ENCODE data around the gene AOC1.
"Not testable (repeated sequence)": the region's sequence is repeated elsewhere in the genome, so short reads cannot be mapped to it uniquely, and the experiment has no call there.

Gene AOC1

GRCh38 chr7:150898475-150899011, 46.2 kb downstream of the AOC1 start:
- no peak for DNase-seq

- no peak for DNase-seq
These were observed 48.4 kb downstream of the AOC1 start for GRCh38 chr7:150900675-150901074.

GRCh38 chr7:150901160-150902035, 49.1 kb downstream of the AOC1 start:
- DNase-seq, result peak; percentile 89

DNA sequence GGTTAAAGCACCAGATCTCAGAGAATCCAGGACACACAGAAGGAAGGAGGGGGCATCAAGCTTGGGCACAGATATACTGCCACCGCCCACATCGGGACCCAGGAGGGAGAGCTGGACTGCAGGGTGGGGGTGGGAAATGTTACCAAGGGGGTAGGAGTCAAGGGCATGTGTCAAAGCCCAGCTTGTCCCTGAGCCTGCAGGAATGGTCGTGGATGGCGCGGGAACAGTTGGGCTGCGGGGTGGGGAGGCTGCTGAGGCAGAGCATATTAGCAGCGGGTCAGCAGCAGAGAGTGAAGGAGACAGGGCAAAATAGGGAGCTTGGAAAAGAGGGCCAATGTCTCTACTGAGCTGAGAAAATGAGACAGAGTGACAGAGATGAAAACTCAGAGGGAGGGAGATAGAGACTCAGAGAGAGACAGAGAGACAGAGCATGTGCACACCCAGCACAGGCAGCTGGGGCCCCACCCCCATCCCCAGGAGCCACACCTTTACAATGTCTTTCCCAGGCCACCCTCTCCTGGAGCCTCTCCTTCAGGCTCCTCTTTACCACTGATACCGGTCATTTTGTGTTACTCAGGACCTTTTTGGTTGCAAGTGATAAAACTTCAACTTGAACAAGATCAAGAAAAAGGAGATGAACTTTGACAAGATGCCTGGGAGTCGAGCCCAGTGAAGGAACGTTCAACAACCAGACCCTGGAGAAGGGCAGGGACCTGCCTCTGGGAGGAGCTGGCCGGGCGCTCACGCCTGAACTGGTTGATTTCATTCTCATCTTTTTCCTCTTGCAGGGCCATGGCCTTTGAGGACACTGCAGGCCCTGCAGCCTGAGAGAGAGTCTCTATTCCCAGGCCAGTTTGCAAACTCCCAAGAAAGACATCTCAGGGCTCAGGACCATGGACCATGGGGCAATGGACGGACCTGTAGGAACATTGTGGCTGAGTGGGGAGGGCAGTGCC, 50.0 kb downstream of the AOC1 start:
- DNase-seq, result no peak

GRCh38 chr7:150903606-150904005, 51.3 kb downstream of the AOC1 start:
- no peak for DNase-seq

GRCh38 chr7:150904011-150904909, 51.9 kb downstream of the AOC1 start:
- no peak for DNase-seq

DNA sequence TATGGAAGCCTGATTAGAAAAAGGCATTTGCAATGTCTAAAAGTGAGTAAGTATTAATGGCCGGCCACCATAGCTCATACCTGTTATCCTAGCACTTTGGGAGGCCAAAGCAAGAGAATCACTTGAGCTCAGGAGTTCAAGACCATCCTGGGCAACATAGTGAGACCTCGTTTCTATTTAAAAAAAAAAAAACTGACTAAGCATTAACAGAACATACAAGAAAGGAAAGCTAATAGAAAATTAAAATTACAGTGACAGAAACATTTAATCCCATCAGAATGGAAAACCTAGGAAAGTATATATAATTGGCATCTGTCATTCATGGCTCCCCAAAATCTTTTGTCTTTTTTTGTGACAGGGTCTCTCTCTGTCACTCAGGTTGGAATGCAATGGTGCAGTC, 55.9 kb downstream of the AOC1 start:
- no peak for DNase-seq

DNA sequence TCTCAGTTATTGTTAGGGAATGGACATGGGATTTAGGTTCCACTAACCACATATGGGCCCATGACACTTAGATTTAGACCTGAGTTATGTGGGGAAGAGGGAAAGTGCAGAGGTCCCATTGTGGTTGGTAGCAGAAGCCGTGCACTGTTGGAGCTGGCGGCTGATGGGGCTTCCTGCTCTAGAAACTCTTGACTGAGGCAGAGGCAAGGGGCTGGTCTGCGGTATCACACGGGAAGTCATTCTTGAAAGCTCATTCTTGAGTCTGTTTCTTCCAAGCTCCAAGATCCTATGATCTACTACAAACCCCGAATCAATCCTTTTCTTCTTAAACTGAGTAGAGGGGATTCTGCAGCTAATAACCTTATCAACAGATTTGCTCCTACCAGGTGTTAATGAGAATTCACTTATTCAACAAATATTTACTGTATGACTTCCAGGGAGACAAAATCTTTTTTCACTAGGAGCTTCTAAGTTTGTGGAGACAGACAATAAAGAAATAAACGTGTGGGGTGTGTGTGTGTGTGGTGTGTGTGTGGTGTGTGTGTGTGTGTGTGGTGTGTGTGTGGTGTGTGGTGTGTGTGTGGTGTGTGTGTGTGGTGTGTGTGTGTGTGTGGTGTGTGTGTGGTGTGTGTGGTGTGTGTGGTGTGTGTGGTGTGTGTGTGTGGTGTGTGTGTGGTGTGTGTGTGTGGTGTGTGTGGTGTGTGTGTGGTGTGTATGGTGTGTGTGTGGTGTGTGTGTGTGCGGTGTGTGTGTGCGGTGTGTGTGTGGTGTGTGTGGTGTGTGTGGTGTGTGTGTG, 57.1 kb downstream of the AOC1 start:
- no peak for DNase-seq

GRCh38 chr7:150910305-150910995, 58.1 kb downstream of the AOC1 start:
- not testable (repeated sequence) for DNase-seq

DNA sequence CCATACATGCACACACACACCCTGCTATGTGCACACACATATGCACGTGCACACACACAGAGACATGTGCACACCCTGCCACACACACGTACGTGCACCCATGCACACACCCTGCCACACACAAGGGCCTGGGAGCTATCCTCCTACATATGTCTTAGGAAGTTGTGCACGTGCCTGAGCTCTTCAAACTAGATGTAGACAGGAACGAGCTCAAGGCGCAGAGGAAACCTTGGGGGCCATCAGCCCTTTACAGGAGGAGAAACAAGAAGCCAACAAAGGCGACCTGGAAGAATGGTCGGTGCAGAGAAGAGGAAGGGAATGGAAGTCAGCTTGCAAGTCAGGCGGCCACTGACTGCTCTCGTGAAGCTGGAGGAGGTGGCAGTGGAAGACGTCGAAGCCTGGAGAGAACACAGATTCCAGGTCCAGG, 58.7 kb downstream of the AOC1 start:
- no peak for DNase-seq
